BLaER1 (cell line): Measurements from ENCODE around the gene EVI5L.

ENCODE experiments used
- H3K27ac ChIP-seq: shearing (Covaris generic); formaldehyde crosslinking; 2 replicates; pipeline ENCODE4 v1.8.1; 2022
- H3K27me3 ChIP-seq: shearing (Covaris generic); formaldehyde crosslinking; 2 replicates; pipeline ENCODE4 v1.8.1; 2022
- H3K36me3 ChIP-seq: shearing (Covaris generic); formaldehyde crosslinking; 2 replicates; pipeline ENCODE4 v1.8.1; 2022
- H3K4me1 ChIP-seq: shearing (Covaris generic); formaldehyde crosslinking; 2 replicates; pipeline ENCODE4 v1.8.1; 2022
- H3K4me2 ChIP-seq: shearing (Covaris generic); formaldehyde crosslinking; 2 replicates; pipeline ENCODE4 v1.8.1; 2022
- H3K4me3 ChIP-seq: shearing (Covaris generic); formaldehyde crosslinking; 2 replicates; pipeline ENCODE4 v1.8.1; 2022
- H3K9ac ChIP-seq: shearing (Covaris generic); formaldehyde crosslinking; 2 replicates; pipeline ENCODE4 v1.8.1; 2022
- H3K9me3 ChIP-seq: shearing (Covaris generic); formaldehyde crosslinking; 2 replicates; pipeline ENCODE4 v1.8.1; 2022
- H4K20me1 ChIP-seq: shearing (Covaris generic); formaldehyde crosslinking; 2 replicates; pipeline ENCODE4 v1.8.1; 2022
- Cebpa-rat ChIP-seq: shearing (Covaris generic); IDR thresholded peaks from 2 replicates; pipeline ENCODE4 v1.8.1; 2022

Gene EVI5L

DNA sequence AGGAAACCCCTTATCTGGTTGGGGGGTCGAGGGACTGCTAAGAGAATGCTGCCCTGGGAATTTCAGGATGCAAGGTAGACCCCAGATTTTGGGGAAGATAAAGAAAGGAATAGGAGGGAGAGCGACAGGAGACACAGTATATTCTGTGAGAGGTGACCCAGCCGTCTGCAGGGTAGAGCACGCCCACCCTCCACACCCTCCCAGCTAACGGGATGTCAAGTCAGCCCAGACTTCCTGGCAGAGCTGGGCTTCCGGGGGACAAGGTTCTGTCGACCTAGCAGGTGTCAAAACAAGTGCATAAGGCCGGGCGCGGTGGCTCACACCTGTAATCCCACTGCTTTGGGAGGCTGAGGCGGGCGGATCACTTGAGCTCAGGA, 44.9 kb downstream of the EVI5L start:
- Histone ChIP-seq H3K27ac (peak overlapping the region; percentile 89), H3K4me2 (peak overlapping the region; percentile 91), H3K9me3 (no peaks in the 10 kb centered on the region), H3K4me3 (peak overlapping the region; percentile 81), H4K20me1 (peaks cover 25% of the 10 kb centered on the region), H3K9ac (peak overlapping the region; percentile 85; the same call in 1 of the 2 replicates), H3K4me1 (peaks cover 58% of the 10 kb centered on the region), H3K27me3 (no peaks in the 10 kb centered on the region), H3K36me3 (no peaks in the 10 kb centered on the region)
- TF ChIP-seq Cebpa-rat = no peak

DNA sequence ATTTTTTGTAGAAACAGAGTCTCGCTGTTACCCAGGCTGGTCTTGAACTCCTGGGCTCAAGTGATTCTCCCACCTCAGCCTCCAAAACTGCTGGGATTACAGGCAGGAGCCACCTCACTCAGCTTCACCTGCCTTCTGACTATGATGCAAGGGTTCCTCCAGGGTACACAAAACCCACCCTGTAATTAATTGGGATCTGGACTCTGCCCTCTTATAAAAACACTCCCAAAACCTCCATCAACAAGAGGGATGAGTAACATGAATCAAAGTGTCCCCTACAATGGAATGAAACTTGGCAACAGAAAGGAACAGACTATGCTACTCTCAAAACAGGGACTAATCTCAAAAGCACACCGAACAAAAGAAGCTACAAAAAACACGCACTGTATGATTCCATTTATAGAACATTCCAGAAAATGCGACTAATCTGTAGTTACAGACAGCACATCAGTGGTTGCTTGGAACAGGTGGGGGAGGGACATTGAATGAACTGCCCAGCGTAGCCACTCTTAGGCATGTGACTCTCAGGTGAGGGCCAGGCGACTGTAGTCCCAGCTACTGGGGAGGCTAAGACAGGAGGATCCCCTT, 47.3 kb downstream of the EVI5L start:
- Histone ChIP-seq H4K20me1 (peaks cover 10% of the 10 kb centered on the region), H3K27me3 (no peaks in the 10 kb centered on the region), H3K9me3 (no peaks in the 10 kb centered on the region), H3K4me1 (peaks cover 42% of the 10 kb centered on the region), H3K4me2 (no peak overlapping the region), H3K4me3 (no peak overlapping the region), H3K36me3 (no peaks in the 10 kb centered on the region), H3K27ac (no peak overlapping the region), H3K9ac (no peak overlapping the region)
- TF ChIP-seq Cebpa-rat = no peak

DNA sequence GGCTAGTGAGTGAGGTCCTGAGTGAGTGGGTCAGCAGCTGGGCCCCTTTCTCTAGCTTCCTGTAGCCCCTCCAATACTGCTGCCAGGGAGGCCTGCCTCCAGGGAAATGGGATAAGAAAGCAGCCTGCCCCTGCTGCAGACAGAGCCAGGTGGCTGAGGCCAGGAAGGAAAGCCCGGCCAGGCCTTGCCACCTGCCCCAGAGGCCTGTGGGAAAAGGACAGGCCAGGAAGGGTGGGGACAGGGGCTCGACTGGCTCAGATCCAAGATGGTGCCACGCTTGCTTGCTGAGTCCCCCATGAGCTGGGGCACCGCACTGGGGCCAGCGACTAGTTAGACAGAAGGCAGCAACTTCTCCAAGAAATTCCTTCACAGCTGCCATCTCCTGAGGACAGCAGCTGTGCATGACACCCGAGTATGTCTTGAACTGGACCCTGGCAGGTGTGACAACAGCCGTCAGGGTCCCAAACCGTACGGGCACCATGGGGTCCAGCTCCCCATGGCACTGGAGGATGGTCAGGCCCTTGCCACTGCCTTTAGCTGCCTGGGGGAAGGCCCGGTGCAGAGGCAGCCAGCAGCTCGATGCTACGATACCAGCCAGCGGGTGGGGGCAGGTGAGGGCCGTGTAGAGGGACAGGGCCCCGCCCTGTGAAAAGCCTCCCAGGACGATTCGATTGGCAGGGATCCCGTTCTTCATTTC, 49.2 kb downstream of the EVI5L start:
- Histone ChIP-seq H3K4me3 (no peak overlapping the region), H4K20me1 (no peaks in the 10 kb centered on the region), H3K27ac (peak overlapping the region; percentile 63), H3K4me1 (peaks cover 40% of the 10 kb centered on the region), H3K4me2 (peak overlapping the region; percentile 52), H3K36me3 (no peaks in the 10 kb centered on the region), H3K9me3 (no peaks in the 10 kb centered on the region), H3K27me3 (no peaks in the 10 kb centered on the region), H3K9ac (no peak overlapping the region)
- no peak for TF ChIP-seq Cebpa-rat

DNA sequence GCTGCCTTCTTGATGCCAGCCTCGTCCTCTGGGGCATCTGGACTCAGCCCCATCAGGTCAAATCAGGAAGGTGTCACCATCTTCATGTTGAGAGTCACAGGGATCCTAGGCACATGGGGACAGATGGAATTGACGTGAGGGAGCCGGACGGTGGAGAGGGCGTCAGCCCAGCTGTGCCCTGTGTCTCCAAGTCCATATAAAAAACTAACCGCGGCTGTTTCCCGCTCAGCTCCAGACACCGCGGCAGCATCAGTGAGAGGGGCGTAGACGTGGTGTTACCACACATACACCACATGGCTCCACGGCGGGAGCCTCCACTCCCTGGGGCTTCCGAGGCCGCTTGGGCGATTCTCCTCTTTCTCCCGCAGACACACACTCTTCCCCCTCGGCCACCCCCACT, 49.8 kb downstream of the EVI5L start:
- Histone ChIP-seq H3K4me1 (peaks cover 34% of the 10 kb centered on the region), H3K27me3 (no peaks in the 10 kb centered on the region), H3K36me3 (no peaks in the 10 kb centered on the region), H3K9ac (no peak overlapping the region), H3K4me2 (peak overlapping the region; percentile 52; the same call in 1 of the 2 replicates), H4K20me1 (no peaks in the 10 kb centered on the region), H3K9me3 (no peaks in the 10 kb centered on the region), H3K4me3 (no peak overlapping the region), H3K27ac (no peak overlapping the region)
- TF ChIP-seq Cebpa-rat = no peak

DNA sequence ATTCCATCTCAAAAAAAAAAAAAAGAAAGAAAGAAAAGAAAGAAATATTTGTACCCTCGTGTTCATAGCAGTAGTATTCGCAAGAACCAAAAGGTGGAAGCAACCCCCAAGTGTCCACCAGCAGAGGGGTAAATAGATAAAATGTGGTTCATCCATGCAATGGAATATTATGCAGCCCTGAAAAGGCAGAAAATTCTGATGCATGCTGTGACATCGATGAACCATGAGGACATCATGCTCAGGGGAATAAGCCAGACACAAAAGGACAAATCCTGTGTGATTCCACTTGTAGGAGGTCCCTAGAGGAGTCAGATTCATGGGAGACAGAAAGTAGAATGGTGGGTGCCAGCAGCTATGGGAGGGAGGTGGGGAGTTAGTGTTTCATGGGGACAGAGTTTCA, 51.9 kb downstream of the EVI5L start:
- Histone ChIP-seq H3K36me3 (no peaks in the 10 kb centered on the region), H3K27me3 (no peaks in the 10 kb centered on the region), H3K9me3 (no peaks in the 10 kb centered on the region), H4K20me1 (no peaks in the 10 kb centered on the region), H3K4me1 (peaks cover 28% of the 10 kb centered on the region), H3K4me2 (no peak overlapping the region), H3K27ac (no peak overlapping the region), H3K4me3 (no peak overlapping the region), H3K9ac (no peak overlapping the region)
- TF ChIP-seq Cebpa-rat = no peak

- H3K27me3 ChIP-seq = peaks cover 6% of the 10 kb centered on the region; the same call in 1 of the 2 replicates
These were observed 53.1 kb downstream of the EVI5L start for GRCh38 chr19:7883105-7883504.

DNA sequence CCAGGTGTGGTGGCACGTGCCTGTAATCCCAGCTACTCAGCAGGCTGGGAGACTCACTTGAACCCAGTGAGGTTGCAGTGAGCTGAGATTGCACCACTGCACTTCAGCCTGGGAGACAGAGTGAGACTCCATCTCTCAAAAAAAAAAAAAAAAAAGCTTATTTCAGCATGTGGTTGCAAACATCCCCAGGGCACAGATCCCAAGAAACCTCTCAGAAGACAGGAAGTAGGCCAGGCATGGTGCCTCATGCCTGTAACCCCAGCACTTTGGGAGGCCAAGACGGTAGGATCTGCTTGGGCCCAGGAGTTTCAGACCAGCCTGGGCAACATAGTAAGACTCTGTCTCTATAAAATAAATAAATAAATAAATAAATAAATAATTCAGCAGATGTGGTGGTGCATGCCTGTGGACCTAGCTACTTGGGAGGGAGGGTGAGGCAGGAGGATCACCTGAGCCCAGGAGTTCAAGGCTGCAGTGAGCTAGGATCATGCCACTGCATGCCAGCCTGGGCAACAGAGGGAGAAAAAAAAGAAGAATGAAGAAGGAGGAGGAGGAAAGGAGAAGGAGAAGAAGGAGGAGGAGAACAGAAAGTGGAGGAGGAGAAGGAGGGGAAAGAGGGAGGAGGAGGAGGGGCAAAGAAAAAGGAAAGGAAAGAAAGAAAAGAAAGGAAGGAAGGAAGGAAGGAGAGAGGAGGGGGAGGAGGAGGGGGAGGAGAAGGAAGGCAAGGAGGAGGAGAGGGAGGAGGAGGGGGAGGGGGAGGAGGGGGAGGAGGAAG, 54.0 kb downstream of the EVI5L start:
- Histone ChIP-seq H3K9ac (no peak overlapping the region), H3K4me1 (peaks cover 23% of the 10 kb centered on the region), H4K20me1 (no peaks in the 10 kb centered on the region), H3K36me3 (no peaks in the 10 kb centered on the region), H3K4me2 (peak overlapping the region; percentile 30), H3K4me3 (no peak overlapping the region), H3K9me3 (no peaks in the 10 kb centered on the region), H3K27ac (no peak overlapping the region), H3K27me3 (peaks cover 14% of the 10 kb centered on the region; the same call in 1 of the 2 replicates)
- no peak for TF ChIP-seq Cebpa-rat

More at GRCh38 chr19:7883105-7883504, 53.1 kb downstream of the EVI5L start:
- Histone ChIP-seq H3K9ac (no peak overlapping the region), H4K20me1 (no peaks in the 10 kb centered on the region), H3K4me3 (no peak overlapping the region), H3K36me3 (no peaks in the 10 kb centered on the region), H3K4me2 (no peak overlapping the region), H3K27ac (no peak overlapping the region), H3K4me1 (peaks cover 28% of the 10 kb centered on the region), H3K9me3 (no peaks in the 10 kb centered on the region)
- TF ChIP-seq Cebpa-rat = no peak

GRCh38 chr19:7885818-7886217, 55.8 kb downstream of the EVI5L start:
- Histone ChIP-seq H3K27me3 (peaks cover 17% of the 10 kb centered on the region; the same call in 1 of the 2 replicates), H3K9ac (no peak overlapping the region)
- TF ChIP-seq Cebpa-rat = no peak

GRCh38 chr19:7887408-7888144, 57.6 kb downstream of the EVI5L start:
- no peak for TF ChIP-seq Cebpa-rat
- Histone ChIP-seq H3K27ac (no peak overlapping the region), H3K4me1 (peaks cover 31% of the 10 kb centered on the region), H3K9me3 (no peaks in the 10 kb centered on the region), H3K36me3 (no peaks in the 10 kb centered on the region), H3K4me3 (no peak overlapping the region), H3K27me3 (peaks cover 17% of the 10 kb centered on the region; the same call in 1 of the 2 replicates), H3K9ac (no peak overlapping the region), H4K20me1 (no peaks in the 10 kb centered on the region), H3K4me2 (no peak overlapping the region)

More at GRCh38 chr19:7885818-7886217, 55.8 kb downstream of the EVI5L start:
- Histone ChIP-seq H3K27ac (no peak overlapping the region), H3K36me3 (no peaks in the 10 kb centered on the region), H3K4me3 (no peak overlapping the region), H3K4me2 (no peak overlapping the region), H3K9me3 (no peaks in the 10 kb centered on the region), H4K20me1 (no peaks in the 10 kb centered on the region), H3K4me1 (peaks cover 13% of the 10 kb centered on the region)
